DMS 273 (cell line): Measurements from ENCODE around the gene MRAP2.
"Not testable (repeated sequence)": the region's sequence is repeated elsewhere in the genome, so short reads cannot be mapped to it uniquely, and the experiment has no call there.

Experiments
- DNase-seq: peaks from one replicate; lab custom pipeline; 2025; ENCODE audit not compliant: unreplicated experiment; lab: John Stamatoyannopoulos, UW

MRAP2 gene

DNA sequence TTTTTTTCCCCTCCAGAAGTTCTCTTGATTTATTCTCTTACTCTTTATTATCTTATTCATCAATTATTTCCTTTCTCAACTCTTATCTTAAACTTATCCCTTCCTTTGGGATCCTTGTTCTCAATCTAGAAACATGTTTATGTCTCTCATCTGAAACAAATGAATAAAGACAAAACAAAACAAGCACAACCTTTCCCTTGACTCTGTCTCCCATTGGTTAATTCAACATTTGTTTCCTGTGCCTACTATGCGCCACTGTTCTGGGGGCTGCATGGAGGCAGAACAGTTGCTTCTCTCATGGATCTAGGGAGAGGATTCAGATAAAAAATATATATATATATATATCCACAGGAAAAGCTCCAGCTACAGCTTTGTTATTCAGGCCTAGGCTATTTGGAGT lies 5.2 kb upstream of the MRAP2 start:
- DNase-seq: no peak

DNA sequence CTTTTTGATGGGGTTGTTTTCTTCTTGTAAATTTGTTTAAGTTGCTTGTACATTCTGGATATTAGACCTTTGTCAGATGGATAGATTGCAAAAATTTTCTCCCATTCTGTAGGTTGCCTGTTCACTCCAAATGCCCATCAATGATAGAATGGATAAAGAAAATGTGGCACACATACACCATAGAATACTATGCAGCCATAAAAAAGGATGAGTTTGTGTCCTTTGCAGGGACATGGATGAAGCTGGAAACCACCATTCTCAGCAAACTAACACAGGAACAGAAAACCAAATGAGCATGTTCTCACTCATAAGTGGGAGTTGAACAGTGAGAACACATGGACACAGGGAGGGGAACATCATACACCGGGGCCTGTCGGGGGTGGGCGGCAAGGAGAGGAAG lies 1.6 kb upstream of the MRAP2 start:
- DNase-seq: not testable (repeated sequence)

DNA sequence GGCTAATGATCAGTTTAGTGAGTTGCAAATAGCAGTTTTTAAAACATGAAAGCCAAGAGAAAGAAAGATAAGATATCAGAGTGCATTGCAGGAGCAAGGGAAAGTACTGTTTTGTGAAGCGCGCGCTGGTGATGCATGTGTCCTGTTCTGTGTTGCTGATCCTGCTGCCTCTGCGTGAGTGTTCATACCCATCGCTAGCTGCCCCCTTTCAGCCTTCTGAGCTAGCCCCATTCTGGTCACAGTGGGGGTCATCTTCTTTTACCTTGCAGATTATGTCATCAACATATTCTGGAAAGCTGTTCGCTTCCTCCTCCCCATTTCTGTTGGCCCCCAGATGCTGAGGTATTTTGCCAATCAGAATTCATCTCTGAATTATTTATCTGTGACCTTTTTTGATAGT lies 1.9 kb downstream of the MRAP2 start:
- no peak for DNase-seq

DNA sequence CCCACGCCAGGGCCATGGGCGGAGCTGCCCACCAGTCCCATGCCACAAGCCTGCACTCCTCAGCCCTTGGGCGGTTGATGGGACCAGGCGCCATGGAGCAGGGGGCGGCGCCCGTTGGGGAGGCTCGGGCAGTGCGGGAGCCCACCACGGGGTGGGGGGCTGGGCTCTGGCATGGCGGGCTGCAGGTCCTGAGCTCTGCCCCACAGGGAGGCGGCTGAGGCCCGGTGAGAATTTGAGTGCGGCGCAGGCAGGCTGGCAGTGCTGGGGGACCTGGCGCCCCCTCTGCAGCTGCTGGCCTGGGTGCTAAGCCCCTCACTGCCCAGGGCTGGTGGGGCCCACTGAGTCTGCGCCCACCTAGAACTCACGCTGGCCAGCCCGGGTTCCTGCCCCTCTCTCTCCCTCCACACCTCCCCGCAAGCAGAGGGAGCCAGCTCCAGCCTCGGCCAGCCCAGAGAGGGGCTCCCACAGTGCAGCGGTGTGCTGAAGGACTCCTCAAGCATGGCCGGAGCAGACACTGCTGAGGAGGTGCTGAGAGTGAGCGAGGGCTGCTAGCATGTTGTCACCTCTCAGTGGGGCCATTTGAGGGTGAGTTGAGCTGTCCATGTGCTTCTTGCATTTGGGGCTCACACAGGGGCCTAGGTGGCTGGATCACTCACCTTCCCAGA lies 4.0 kb downstream of the MRAP2 start:
- no peak for DNase-seq

DNA sequence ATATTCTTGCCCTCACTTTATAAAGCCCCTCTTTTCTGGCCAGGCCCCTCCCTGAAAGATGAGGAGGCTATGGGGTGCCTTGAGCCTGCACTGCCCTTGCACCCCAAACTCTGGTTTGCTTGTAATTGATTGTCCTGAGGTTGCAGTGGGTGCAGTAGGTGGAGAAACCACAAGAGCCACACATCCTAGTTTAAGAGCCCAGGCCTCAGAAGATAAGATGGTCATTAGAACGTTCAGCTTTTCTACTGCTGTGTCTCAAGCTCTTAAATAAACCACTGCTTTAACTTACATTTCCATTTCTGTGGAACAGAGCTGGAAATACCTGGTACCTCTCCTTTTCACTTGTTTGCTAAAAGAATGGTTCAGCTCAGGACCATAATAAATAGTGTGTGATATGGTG lies 9.0 kb downstream of the MRAP2 start:
- DNase-seq: no peak

DNA sequence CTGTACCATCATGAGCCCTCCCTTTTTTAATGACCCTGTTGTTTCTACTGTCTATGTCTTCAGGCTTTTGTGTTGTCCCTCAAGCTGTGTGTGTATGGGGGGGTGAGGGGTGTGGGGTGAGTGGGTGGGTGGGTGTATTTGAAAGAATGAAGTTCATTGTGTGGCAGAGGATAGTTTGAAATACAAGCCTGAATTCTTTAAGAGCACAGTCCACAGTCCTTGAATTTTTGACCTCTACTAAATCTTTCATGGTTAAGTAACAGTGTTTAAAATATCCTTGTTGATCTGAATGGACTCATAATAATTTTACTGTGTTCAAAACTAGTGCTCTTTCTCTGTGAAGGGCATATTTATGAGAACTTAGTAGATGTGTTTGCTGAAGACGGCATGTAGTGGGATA lies 10.0 kb downstream of the MRAP2 start:
- DNase-seq: no peak

DNA sequence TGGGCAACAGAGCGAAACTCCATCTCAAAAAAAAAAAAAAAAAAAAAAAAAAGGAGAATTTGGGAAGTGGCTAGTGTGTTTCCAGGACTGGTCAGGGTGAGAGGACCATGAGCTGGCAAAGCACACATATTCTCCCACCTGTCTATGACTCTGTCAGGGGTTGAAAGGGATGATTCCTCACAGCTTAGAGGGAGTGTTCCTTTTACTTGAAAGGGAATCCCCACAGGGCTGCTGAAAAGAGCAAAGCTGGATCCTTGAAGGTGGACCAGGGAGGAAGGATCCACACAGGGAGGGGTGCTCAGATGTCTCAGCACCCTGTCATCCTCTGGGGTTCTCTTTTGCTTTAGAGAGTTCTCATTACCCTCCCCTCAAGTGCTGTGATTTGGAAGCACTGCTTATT lies 13.2 kb downstream of the MRAP2 start:
- no peak for DNase-seq

DNA sequence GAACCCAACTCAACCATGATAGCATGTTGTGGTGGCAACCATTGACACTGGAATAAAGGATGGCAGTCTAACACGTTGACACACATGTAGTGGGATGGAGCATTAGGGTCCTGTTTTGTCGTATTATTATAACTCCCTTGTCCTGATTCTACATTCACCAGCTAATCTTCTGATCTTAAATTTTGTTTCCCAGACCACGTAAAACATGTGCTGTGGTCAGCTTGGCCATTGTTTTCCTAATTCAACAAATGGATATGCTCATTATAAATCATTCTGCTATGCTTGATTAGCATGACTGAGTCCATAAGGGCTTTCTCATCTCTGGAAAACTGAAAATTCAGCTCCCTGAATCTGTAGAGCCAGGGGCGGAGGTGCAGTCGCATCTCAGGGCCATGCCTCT lies 15.0 kb downstream of the MRAP2 start:
- no peak for DNase-seq

DNA sequence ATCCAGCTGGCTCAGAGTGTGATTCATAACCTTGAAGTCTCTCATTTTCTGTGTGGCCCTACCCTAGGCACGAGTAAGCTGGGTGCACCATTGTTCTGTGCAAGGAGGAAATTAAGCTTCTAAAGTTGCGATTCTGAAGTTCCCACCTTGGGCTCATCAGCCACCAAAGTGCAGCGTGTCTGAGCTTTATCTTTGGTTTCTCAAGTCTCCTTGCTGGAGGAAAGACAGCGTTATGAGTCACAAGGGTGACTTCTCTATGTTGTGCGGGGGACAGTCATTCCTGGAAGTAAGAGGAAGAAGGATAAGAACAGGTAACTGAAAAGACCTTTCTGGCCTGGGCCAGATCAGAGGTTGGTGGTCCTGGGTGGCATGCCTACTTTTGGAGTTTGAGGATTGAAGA lies 16.8 kb downstream of the MRAP2 start:
- DNase-seq: no peak

DNA sequence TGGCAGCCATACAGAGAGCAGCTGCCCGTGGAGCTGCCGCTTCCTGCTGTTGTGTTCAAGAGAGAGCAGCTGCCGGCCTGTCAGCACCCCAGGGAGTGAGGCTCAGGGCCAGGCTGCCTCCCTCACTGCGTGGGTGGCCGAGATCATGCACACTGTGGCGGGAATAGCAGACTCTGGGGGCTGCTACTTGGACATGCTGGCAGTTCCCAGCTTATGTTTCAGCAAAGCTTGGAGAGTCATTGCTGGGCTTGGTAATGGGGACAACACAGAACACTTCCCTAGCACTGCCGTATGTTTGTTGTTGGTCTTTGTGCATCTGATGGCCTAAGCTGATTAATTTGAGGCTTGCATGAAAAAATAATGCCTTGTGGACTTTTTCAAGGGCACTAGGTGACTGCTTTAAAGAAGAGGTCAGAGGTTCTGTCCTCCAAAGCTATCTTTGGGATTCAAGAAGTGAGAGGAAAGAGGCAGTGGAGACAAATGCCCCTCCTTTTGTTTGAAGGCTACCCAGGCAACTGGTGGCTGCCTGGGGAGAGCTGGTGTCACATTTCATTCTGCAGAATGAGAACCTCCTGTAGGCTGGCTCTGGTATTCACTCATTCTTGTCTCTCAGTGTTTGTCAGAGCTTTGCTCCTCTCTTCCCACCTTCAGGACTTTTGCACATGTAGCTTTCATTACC lies 18.8 kb downstream of the MRAP2 start:
- DNase-seq: peak; percentile 95

DNA sequence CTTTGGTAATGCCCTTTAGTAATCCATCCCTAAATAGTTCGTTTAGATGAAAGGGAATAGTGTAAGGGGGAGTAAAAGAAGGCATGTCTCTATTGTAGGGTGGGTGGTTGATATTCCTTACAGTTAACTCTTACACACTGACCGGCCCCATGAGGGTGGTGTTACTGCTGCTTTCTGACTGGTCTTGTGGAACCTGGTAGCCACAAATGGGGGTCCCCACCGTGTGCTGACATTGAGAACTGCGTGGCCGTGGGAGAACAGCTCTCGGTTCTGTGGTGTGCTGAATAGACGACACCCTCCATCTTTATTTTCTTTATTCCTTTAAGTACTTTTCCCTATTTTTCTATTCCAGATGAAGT lies 19.3 kb downstream of the MRAP2 start:
- DNase-seq: no peak

DNA sequence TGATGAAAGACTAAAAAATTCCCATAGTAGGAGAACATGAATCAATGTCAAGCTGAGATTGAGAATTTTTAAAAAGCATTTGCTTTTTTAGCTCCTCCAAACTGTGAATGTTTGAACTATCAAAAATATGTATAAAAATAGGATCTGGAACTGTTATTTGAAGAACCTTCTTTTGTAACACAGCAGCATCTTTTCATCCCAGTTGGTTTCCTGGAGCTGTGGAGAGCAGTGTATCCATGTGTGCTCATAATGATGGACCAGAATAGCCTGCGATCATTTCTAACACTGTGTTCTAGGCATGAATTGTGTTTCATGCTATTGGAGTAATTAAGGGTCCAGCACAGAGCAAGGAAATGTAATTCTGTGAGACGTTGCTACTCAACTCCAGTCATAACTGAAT lies 22.1 kb downstream of the MRAP2 start:
- no peak for DNase-seq

DNA sequence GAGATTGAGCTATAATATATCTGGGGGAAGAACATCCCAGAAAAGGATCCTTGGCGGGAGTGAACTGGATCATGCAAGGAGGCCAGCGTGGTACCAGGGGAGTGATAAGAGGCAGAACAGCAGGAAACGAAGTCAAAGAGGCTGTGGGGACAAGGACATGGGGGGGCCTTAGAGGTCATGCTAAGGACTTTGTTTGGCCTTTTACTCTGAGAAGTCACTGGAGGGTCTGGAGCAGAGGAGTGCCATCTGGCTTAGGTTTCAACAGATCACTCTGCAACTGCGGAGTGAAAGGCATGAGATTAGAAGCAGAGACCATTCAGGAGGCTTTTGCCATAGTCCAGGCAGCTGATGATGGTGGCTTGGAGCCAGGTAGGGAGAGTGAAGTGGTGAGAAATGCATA lies 24.3 kb downstream of the MRAP2 start:
- DNase-seq: peak; percentile 42

DNA sequence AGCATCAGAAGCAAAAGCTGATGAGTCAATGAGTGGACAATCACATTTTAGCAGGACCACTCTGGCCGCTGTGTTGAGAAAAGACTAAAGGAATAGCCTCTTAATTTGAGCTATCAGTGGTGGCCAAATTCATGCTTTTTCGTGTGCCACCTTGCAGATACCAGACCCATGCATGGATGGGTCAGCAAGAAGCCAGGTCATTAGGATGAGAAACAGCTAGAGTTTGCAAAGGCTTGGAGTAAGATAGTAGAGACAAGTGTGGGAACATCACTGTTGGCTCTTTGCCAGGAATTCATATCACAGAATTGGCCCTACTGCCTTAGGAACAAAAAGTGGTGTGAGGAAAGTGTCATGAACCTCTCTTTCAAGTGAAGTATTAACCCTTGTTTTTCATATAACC lies 25.5 kb downstream of the MRAP2 start:
- peak; percentile 22 for DNase-seq

DNA sequence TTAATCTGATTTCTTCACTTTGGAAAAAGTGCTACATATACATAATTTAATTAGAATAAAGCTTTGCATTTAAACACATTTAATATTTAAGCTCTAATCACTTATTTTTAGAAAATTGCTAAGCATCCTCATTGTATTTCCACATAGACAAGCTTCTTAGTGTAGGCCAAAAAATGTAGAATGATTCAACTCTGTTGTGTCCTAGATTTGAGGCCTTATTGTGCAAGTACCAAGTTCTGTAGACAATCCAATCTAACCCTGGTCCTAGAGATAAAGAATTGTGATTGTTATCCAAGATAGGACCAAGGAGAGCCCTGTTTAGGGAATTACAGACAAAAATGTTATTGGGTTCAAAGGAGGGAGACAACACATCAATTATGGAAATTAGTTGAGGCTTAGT lies 27.6 kb downstream of the MRAP2 start:
- DNase-seq: no peak

DNA sequence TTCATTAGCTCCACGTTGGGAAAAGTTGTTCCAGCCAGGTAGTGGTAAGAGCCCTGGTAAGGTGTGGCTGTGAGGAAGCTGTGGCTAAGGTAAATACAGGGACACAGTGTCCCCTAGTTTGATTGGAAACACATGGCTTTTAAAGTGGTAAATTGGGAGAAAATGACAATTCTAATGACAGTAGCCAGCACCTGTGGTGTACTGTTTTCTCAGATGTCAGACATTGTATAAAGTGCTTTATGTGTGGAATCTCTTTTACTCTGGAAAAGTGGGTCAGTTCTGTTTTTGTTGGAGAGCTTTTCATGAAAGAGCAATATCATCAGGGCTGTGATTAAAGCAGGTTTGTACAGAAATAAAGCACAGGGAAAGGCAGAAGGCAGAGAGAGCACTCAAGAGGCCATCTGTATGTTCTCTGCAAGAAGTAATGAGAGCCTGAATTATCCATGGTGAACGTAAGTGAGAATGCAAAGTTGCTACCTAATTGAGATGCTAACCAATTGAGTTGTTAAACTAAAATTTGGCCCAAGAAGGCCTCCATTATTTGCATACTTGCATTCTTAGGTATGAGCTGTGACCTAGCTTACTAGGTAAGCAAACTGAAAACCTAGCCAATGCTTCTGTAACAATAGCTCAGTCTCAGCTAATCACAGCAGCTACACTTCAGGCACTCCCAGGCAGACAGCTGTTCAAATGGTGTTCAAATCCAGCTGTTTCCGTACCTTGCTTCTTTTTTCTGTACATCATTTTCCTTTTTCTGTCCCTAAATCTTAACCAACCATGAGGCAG lies 28.2 kb downstream of the MRAP2 start:
- peak; percentile 30 for DNase-seq

DNA sequence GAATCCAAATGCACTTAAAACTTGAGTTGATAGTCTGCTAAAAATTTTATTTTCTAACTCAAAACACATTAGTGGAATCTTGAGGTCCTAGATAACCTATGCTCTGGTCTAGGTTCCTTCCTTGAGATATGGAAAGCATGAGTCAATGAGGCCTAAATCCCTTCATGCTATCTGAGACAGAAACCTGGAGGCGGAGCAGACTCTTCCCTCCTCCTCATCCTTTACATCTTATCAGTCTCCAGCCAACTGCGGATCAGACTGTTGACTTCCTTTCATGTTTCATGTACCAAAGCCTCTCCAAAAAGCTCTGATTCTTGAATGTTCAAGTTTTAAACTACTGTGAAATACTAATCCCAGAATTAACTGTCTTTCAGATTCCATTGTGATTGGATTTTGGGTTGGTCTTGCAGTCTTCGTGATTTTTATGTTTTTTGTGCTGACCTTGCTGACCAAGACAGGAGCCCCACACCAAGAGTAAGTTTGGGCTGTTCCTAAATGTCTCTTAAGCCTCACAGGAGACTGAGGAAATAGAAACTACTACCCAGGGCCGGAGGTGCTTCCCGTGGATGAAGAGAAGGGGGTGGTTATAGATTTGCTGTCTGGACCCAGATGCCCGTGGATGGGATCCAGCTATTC lies 29.1 kb downstream of the MRAP2 start:
- no peak for DNase-seq

DNA sequence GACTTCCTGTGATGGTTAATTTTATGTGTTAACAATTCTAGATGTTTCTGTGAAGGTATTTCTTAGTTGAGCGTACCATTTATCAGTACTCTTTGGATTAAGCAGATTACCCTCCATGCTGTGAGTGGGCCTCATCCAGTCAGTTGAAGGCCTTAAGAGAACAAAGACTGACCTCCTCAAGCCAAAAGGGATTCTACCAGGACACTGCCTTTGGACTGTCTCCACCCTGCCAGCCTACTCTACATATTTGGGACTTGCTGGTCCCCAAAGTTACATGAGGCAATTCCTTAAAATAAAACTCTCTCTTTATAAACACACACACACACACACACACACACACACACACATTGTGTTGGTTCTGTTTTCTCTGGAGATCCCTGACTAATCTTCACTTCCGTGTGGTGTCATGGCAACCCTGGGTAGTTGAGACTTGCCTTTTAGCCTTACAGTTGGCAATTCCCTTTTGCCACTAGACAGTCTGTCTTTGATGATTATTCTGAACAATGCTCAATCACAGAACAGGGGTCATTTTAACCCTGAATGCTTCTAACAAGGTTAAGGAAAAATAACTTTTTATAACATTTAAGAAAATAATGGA lies 32.2 kb downstream of the MRAP2 start:
- peak; percentile 70 for DNase-seq

DNA sequence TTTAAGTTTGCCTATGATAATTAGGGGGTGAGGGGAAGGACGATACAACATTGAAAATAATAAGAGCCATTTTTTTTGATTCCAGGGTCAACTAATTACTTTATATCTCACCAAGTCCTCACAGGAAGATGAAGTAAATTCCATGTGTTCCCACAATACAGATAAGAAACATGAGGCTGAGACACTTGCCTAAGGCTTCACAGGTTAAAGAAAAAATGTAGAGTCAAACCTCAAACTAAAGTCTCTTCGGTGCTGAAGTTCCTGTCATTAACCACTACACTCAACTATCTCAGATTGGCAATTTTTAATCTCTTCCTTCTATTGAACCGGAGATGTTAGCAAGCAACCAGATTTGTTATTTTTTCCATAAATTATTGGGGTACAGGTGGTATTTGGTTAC lies 33.0 kb downstream of the MRAP2 start:
- DNase-seq: no peak

DNA sequence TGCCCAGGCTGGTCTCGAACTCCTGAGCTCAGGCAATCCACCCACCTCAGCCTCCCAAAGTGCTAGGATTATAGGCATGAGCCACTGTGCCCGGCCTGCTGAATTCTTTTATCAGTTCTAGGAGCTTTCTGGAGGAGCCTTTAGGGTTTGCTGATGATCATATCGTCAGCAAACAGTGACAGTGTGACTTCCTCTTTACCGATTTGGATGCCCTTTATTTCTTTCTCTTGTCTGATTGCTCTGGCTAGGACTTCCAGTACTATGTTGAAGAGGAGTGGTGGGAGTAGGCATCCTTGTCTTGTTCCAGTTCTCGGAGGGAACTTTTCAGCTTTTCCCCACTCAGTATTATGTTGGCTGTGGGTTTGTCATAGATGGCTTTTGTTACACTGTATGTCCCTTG lies 35.3 kb downstream of the MRAP2 start:
- not testable (repeated sequence) for DNase-seq

DNA sequence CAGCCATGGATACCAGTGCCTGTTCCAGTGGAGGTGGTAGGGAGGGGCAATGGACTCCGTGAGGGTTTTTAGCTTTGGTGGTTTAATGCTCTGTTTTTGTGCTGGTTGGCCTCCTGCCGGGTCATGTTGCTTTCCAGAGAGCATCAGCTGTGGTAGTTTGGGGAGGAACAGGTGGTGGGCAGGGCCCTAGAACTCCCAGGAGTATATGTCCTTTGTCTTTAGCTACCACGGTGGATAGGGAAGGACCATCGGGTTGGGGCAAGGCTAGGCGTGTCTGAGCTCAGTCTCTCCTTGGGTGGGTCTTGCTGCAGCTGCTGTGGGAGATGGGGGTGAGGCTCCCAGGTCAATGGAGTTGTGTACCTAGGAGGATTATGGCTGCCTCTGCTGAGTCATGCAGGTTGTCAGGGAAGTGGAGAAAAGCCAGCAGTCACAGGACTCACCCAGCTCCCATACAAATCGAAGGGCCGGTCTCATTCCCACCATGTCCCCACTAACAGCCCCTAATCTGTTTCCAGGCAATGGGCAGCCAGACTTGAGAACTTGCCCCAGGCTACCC lies 38.9 kb downstream of the MRAP2 start:
- peak; percentile 87 for DNase-seq
